ELF-1 (cell line): Measurements from ENCODE around the gene IL12B.
"Not testable (repeated sequence)": the region's sequence is repeated elsewhere in the genome, so short reads cannot be mapped to it uniquely, and the experiment has no call there.

Experiments used
- DNase-seq: peaks from one replicate; pipeline ENCODE4 v3.0.0-alpha.2; 2016; ENCODE audit warnings: low read depth, low spot score

IL12B gene

DNA sequence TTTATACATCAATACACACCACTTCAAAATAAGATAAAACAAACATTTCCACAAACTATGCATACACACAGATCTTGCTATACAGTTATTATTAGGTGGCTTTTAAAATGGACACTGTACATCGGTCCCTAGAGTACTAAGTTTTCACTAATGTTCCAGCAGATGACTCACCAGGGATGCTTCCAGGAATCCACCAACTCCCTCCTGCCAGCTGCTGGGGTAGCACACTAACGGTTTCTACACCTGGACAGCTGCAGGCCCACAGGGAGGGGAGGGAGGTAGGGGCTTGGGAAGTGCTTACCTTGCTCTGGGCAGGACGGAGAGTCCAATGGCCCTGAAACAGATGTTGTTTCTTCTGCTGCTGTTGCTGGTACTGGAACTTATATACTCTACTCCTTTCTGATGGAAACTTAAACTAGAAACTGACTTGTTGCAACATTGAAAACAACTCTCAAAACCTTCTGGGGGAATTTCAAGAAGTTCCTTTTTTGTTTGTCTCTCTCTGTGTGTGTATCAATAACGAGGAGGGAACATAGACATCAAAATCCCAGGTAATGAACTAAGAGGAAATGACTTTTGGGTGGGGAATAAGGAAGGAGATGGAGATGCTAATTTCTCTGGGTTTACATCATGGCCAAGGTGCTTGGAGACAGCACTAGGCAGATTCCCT, at the start of gene IL12B:
Gene IL12B, minus strand, starts transcription at position 357 of the 670 bp plus-strand sequence. CDS start 3,705 bp downstream, outside the sequence.
- no peak for DNase-seq

DNA sequence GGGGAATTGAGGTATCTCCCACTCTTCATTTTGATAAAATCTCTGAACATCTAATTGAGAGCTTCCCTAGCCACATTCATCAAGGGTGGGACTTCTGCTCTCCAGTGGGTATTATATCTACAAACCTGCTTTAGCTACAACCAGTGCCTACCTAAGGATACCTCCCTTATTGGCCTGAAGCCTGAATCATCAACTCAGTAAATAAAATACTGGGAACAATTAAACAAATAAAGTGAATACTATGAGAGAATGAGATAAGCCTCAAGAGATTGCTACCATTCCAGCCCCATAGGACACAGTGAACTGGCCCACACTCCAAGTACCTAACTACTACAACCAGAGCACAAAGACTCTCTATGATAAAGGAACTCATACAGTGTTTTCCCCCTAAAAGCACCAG, 47.4 kb upstream of the IL12B start:
- DNase-seq: no peak

DNA sequence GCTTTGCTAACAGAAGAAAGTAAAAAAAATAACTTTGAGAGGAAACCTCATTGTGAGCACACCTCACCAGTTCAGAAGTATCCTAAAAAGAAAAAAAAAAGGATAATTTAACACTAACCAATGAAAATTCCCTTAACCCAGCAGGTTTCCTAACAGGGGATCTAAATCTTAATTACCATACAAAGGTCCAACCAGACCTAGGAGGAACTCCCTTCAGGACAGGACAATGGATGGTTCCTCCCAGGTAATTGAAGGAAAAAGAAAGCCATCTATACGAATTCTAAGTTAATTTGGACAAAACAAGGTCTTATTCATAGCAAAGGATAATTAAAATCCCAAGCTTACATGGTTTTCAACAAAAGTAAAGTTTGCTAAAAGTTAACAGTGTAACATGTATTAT, 37.6 kb upstream of the IL12B start:
- DNase-seq: not testable (repeated sequence)

DNA sequence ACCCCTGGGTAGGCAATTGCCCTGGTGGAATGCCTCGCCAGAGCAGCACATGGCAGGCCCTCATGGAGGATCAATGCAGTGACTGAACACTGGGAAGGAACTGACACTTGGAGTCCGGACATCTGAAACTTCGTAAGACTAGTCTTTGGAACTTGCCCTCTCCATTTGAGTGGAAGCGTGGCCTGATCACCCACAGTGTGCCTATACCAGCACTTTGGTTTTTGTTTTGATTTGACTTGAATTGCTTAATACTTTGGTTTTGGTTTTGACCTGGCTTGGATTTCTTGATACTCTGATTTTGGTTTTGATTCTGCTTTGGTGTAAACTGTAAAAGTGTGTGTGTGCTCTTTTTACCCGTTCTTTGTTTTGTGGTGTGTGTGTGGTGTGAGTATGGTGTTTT, 36.5 kb upstream of the IL12B start:
- not testable (repeated sequence) for DNase-seq

DNA sequence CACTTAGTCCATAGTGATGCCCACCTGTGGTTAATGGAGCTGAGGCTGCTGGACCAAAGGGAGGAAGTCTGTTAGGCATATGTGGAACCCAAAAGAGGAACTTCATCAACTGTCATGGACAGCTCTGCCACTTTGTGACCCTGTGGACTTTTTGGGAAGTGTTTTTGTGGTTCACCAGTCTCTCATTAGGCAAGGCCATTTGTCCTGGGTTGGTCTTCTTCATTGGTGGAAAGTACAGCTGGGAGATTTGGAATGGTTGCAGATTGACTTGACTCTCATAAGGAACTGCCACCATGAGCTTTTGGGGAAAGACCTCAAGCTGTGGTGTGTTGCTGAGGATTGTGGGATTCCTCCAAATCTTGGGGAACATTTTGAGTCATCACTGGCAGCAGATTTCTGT, 31.9 kb upstream of the IL12B start:
- no peak for DNase-seq

DNA sequence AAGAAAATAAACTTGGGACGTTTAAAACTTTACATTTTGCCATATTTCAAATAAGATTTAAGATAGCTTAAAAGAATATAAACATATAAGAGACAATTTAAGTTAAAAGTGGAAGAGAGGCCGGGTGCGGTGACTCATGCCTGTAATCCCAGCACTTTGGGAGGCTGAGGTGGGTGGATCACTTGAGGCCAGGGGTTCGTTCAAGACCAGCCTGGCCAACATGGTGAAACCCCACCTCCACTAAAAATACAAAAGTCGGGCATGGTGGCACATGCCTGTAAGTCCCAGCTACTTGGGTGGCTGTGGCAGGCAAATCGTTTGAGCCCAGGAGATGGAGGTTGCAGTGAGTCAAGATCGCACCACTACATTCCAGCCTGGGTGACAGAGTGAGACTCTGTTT, 29.6 kb upstream of the IL12B start:
- not testable (repeated sequence) for DNase-seq

DNA sequence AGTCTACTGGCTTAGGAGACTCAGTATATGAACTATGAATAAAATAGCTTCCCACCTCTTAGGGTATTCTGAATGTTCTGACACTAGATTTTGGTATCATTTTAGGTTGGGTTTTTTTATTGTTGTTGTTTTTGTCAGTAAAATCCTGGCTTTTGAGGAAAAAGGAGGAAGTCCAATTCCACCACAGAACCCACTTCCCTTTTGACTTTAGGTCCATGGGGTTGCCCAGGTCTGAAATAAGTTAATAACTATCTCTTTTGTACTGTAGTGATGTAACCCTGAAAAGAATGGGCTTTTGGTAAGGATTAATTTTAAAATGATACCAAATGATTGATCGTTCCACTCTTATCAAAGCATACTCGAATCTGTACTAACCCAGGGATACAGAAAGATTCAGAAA, 29.1 kb upstream of the IL12B start:
- DNase-seq: no peak

DNA sequence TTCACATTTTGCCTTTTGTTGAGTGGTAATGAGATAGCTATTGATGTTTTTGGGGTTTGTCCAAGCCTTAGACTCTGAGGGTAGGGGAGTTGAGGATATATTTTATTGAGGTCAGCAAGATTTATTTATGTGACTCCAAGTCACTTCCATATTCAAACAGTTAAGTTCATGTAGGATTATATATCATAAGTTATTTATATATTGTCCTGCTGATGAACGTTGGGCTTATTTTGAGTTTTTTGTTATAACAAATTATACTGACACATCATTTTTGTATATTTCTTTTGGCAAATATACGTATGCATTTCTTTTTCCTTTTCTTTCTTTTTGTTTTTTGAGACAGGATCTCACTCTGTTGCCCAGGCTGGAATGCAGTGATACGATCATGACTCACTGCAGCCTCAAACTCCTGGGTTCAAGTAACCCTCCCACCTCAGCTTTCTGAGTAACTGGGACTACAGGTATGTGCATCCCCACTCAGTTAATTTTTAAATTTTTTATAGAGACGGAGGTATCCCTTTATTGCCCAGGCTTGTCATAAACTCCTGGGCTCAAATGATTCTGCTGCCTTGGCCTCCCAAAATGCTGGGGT, 23.5 kb upstream of the IL12B start:
- DNase-seq: no peak

DNA sequence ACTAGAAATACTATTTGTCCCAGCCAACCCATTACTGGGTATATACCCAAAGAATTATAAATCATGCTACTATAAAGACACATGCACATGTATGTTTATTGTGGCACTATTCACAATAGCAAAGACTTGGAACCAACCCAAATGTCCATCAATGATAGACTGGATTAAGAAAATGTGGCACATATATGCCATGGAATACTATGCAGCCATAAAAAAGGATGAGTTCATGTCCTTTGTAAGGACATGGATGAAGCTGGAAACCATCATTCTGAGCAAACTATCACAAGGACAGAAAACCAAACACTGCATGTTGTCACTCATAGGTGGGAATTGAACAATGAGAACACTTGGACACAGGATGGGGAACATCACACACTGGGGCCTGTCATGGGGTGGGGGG, 20.4 kb upstream of the IL12B start:
- DNase-seq: not testable (repeated sequence)

DNA sequence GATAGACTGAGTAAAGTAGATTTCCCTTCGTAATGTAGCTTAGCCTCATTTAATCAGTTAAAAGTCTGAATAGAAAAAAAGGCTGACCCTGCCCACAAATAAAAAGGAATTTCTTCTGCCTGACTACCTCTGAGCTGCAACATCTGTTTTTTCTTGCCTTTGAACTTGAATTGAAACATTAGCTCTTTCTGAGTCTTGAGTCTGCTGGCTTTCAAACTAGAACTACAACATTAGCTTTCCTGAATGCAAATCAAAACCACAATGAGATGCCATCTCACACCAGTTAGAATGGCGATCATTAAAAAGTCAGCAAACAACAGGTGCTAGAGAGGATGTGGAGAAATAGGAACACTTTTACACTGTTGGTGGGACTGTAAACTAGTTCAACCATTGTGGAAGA, 19.9 kb upstream of the IL12B start:
- DNase-seq: not testable (repeated sequence)

DNA sequence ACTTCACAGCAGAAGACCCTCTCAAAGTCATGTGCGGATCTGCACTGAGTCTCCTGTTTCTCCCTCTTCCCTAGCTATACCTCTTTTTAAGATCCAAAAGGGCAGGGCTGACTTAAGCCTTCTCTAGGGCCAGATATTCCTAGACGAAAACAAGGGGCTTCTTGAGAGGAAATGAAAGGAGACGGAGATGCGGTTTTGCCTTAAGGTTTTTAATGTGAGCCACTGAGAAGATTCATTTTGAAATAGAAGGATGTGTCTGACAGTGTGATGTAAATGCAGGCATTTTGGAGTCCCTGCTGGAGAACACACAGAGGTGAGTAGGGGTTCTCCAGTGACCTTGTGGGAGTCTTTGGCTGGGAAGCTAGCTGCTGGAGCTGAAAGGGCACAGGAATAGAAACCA, 15.6 kb upstream of the IL12B start:
- no peak for DNase-seq

DNA sequence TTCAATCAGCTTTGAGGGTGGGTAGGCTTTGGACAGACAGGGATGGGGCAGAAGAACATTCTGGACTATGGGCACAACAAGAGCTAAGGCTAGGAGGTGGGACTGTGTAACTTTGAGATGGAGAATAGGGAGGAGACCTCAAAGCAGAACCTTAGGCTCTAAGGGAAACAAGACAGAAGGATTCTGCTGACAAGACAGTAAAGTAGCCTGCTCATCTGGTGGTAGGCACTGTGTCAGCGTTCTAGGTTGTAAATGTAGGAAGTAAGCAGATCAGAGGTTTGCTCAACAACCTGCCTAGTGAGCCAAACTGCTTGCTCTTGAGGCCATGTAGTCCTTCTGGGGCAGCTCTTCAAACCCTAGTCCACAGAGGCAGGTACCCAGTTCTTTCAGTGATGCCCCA, 15.0 kb upstream of the IL12B start:
- no peak for DNase-seq

DNA sequence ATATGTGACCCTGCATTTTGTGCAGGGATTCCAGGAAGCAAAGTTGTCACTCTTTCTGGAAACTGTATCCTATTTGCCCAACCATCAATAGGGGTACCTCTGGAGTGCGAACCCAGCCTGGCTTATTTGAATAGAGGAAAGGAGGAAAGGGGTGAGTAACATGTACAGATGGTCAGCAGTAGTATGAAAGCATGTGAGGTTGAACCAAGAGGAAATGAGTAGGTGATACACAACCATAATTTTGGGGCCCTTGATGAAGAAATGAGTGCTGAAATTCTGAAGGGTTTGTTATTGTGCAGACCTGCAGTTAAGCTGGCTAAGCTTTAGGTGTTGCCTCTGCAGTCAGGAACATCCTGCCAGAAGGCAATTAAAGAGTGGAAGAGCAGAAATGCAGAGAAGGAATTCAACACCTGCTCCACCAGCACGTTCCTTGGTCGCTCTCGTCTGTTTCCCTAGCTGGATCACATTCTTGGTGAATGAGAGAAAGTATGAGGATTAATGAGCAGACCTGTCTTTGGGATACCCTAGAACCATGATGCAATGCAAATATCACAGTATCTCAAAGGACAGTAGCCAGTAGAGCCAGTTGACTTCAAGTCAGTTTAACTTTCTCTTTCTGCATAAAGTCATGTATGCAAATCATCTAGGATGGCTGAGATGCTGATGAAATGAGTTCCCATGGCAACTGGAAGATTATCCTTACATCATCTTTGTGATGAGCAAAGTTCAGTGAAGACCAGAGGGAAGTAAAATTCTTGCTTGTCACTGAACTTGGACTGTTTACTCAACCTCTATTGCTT, 13.2 kb upstream of the IL12B start:
- DNase-seq: no peak

DNA sequence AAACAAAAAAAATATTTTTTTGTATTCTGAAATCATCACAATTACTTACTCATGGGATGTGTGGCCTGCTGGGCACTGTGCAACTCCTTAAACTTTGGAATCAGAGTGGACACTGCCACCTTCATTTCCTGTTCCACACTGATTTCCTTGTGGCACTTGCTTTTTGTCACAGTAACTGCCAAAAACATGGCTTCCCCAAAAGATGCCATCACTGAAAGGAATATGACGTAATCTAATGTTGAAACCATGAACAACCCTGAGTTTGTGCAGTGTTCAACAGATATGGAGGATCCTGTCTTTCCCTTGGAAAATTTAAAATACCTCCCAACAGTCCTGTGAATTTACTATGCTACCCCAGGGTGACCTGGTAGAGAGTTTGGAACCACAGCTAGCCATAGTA, 12.6 kb upstream of the IL12B start:
- DNase-seq: no peak

DNA sequence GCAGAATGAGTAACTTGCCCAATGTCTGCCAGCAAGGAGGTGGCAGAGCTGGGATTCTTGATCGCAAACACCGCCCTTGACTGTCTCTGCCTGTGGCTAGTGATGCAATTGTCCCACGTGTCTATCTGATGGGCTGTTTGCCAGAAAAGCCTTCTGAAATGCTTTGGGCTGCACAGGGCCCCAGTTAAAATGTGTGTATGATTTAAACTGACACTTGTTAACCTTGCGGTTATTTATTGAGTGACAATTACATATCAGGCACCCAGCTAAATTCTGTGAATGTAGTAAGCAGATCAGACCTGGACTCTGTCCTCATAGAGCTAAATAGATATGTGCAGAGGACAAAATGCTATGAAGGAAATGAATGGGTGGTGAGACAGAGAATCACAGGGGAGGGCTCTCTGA, 11.6 kb upstream of the IL12B start:
- no peak for DNase-seq

DNA sequence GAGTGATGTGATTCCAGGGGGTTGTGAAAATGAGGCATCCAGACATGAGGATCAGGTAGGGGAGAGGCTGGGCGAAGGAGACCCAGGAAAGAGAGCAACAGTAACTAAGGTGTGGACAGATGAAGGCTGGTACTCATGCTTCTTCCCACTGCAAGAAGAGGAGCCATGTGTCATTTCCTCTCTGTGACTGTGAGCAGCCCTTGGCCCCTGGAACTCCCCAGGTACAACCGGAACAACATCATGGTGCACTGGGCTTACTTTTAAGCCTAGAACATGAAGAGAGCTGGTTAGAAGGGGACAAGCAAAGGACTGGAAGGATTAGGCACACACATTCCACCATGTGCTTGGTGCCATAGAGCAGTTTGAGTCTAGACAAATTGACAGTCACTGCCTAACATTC, 10.9 kb upstream of the IL12B start:
- DNase-seq: no peak

DNA sequence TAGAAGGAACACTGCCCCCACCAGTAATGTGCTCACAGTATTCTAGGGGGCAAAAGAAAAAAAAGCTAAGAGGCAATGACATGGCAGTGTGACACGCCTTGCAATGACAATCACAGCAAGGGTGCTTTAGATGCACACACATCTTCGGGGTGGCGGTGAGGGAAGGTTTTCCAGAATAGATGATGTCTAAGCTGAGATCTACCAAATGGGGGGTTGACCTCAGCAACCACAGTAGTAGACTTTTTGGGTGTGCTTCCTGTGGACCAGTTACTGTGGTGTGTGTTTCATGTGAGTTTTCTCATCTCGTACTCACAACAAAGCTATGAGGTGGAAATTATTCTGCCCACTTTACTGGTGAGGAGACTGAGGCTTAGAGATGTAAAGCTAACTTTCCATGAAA, 10.2 kb upstream of the IL12B start:
- no peak for DNase-seq

DNA sequence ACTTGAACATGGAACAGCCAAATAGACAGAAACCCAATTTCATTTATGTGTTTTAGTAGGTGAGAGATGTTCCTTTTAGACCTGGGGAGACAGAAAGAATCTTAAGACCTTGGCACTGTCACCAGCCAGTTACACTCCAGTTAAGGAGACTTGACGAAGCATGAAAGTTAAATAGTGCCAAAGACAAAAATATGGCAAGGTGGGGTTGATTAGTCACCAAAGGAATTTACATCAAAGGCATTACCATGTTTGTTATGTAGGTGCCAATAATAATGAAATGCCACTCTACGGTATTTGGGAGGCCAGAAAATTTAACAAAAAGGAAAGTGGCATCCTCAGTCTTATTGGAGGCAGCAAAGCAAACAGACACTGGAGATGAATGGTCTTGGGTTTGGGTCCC, 9.2 kb upstream of the IL12B start:
- no peak for DNase-seq

DNA sequence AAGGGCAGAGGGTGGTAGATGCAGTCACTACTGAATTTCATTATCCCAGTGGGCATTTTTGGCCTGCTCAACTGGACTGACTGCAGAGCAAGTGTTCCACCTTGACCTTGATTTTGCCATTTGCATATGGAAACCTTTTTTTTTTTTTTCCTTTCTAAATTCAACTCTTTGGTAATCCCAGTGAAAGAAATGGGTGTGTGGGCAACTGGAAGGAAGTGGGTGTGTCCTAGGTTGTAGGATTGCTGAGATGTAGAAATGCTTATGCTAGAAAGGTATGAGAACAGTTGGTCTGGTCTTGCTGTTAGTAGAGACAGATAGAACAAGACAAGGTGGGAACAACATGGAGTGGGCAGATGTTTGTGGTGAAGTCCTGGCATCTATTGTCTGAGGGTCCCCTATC, 7.8 kb upstream of the IL12B start:
- DNase-seq: no peak

DNA sequence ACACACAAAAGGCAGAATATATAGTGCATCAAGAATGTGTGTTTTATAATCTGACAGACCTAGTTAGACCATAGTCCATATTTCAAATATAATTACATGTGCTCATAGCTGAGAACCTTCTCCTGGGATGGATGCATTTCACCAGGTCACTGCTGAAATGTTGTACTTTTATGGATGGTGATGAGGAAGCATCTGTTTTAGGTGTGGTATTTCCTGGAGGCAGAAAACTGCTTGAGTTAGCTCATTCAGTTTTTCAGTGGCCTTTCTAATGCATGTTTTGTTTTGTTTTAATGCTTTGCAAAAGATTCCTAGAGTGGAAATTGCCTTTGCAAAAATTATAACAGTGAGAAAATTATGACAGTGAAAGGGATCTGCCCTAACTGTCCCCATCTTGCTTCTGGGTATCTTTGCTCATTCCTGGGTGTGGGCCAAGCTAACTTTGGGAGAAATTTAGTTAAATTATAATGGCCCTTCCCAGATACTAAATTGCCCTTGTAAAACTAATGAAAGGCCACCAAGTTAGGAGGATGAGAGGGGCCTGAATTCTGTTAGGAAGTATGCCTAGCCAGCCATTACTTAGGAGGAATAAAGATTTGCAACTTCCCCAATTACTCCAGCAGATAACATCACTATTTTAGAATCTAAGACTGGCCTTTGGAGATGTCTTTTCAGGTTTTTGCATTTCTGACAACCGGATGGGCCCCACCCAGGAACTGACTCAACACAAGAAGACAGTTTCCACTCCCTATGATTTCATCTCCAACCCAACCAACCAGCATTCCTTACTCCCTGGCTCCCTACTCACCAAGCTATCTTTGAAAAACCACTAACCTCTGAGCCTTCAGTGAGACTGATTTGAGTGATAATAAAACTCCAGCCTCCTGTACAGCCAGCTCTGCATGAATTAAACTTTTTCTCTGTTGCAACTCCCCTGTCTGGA, 7.0 kb upstream of the IL12B start:
- no peak for DNase-seq

DNA sequence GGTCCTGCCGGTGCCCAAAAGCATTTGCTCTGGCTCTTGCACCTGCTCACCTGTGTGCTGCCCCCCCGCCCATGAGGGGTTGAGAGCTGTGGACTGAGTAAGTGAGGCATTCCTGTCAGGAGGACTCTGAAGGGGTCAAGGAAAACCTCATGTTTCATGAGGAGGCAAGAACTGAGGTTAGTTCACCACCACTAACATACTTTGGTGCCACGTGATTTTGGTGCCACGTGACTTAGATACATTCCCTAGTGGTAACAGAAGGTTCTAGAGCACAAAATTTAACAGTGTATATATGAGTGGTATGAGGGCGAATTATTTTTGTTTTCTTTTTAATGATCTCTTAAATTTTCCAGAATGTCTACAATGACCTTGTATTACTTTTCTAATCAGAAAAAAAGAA, 6.3 kb upstream of the IL12B start:
- no peak for DNase-seq

DNA sequence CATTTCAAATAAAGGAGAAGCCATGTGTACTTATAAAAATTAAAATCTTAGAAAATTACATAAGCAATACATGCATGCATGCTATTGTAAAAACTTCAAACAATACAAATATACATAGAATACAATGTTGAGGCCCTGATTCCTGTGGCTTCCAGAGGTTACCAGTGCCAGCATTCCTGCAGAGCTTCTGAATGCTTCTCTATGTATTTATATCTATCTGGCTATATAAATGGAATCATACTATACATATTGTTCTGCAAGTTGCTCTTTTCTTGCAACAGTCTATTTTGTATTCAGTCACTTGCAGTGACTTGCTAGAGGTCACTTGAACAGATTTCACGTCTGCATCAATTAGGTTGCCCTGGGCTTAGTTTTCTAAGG, 3.2 kb upstream of the IL12B start:
- no peak for DNase-seq
